Naive thymus-derived CD8-positive, alpha-beta T cell (primary cell): ENCODE results near the gene PSG7. TPM values are rescaled to one million over a fixed set of nuclear protein-coding genes. Genes with fewer than 3 reads are reported as not detected.
"Not testable (repeated sequence)": the region's sequence is repeated elsewhere in the genome, so short reads cannot be mapped to it uniquely, and the experiment has no call there.

Experiments used
- ATAC-seq, 2 donors: fragments of 150-1000 bp; cut with Tn5 transposase in 1 of 2; sonication (Bioruptor Pico), chemical (Tn5 transposase) in 1 of 2; 1 replicate in 1 of 2; 2 replicates in 1 of 2; pipeline ENCODE4 v1.10.0; 2021; ENCODE audit warnings: mild to moderate bottlenecking in 2 of 2, moderate library complexity in 2 of 2
- POLR2A ChIA-PET: fragments of 350-600 bp; sonication (Branson Sonifier 250); formaldehyde crosslinking; loops from one replicate; lab custom pipeline; 2021; ENCODE audit warnings: antibody characterized with exemption; lab: Charles Lee
- DNase-seq, 10 donors: peaks; one replicate each; pipeline versions ENCODE4 v3.0.0 to v3.0.0-alpha.2; 2020 to 2022
- H3K27ac Mint-ChIP-seq, 10 donors: one replicate each; pipeline ENCODE4 v1.8.0; 2020 to 2022; ENCODE audit warnings: mild to moderate bottlenecking in 10 of 10, mixed read lengths in 10 of 10, moderate library complexity in 4 of 10, inconsistent platforms in 1 of 10
- H3K27me3 Mint-ChIP-seq, 5 donors: one replicate each; pipeline ENCODE4 v1.8.0; 2021 to 2022; ENCODE audit warnings: mixed read lengths in 5 of 5
- H3K36me3 Mint-ChIP-seq, 3 donors: one replicate each; pipeline ENCODE4 v1.8.0; 2020 to 2022; ENCODE audit warnings: mixed read lengths in 3 of 3, mild to moderate bottlenecking in 2 of 3, inconsistent platforms in 1 of 3
- H3K4me1 Mint-ChIP-seq, 4 donors: one replicate each; pipeline ENCODE4 v1.8.0; 2021 to 2022; ENCODE audit warnings: mixed read lengths in 4 of 4
- H3K4me3 Mint-ChIP-seq, 10 donors: one replicate each; pipeline ENCODE4 v1.8.0; 2020 to 2022; ENCODE audit warnings: mild to moderate bottlenecking in 10 of 10, mixed read lengths in 10 of 10, moderate library complexity in 6 of 10, inconsistent platforms in 1 of 10
- H3K9me3 Mint-ChIP-seq, 9 donors: one replicate each; pipeline ENCODE4 v1.8.0; 2020 to 2022; ENCODE audit warnings: mixed read lengths in 9 of 9, mild to moderate bottlenecking in 3 of 9, inconsistent platforms in 1 of 9, moderate library complexity in 1 of 9
- polyA plus RNA-seq, 3 donors: library from polyadenylated mRNA; unstranded; fragments of 300-500 nt; fragmentation: Illumina TruSeq; gene quantifications; one replicate each; pipeline ENCODE4 v1.2.3, GENCODE V29; 2021
- total RNA-seq, 8 experiments: library from RNA in 2 of 8; stranded (reverse) in 2 of 8; gene quantifications; one replicate each; pipeline ENCODE4 v1.2.3 and lab custom pipeline; 2021 to 2026

The PSG7 gene
- total and polyA plus RNA-seq, 5 experiments from 2014 or later = not detected

GRCh38 chr19:42930214-42930613 is 6.8 kb downstream of the PSG7 start:
- ATAC-seq, H3K4me1 Mint-ChIP-seq, POLR2A ChIA-PET, H3K9me3 Mint-ChIP-seq, H3K36me3 Mint-ChIP-seq, H3K27ac Mint-ChIP-seq, H3K4me3 Mint-ChIP-seq: not testable (repeated sequence)
- peak in 1 of 10 donors; percentile 66 for DNase-seq
- H3K27me3 Mint-ChIP-seq = peaks cover 11 to 35% (median 16%) of the 10 kb centered on the region in 5 donors

- no peaks in the 10 kb centered on the region for H3K4me1 Mint-ChIP-seq
- no peak overlapping the region for H3K27ac Mint-ChIP-seq
- DNase-seq = no peak
- H3K4me3 Mint-ChIP-seq = no peak overlapping the region
- no peaks in the 10 kb centered on the region for H3K36me3 Mint-ChIP-seq
- POLR2A ChIA-PET = no interaction called here
- H3K27me3 Mint-ChIP-seq = peaks cover 11 to 35% (median 15%) of the 10 kb centered on the region in 5 donors
- ATAC-seq = no peak
- H3K9me3 Mint-ChIP-seq = no peaks in the 10 kb centered on the region
Observed at GRCh38 chr19:42928896-42929295, 8.1 kb downstream of the PSG7 start.

- H3K4me3 Mint-ChIP-seq = no peak overlapping the region
- H3K27me3 Mint-ChIP-seq = peaks cover 14 to 40% (median 15%) of the 10 kb centered on the region in 5 donors
- no peaks in the 10 kb centered on the region for H3K9me3 Mint-ChIP-seq
- peaks cover 0 to 3% (median 0%) of the 10 kb centered on the region in 4 donors for H3K4me1 Mint-ChIP-seq
- no peak for ATAC-seq
- no peaks in the 10 kb centered on the region for H3K36me3 Mint-ChIP-seq
- no peak overlapping the region for H3K27ac Mint-ChIP-seq
- no peak for DNase-seq
- POLR2A ChIA-PET = no interaction called here
Observed at GRCh38 chr19:42926781-42927180, 10.2 kb downstream of the PSG7 start.

- H3K4me3 Mint-ChIP-seq, H3K9me3 Mint-ChIP-seq, POLR2A ChIA-PET, H3K4me1 Mint-ChIP-seq, H3K27ac Mint-ChIP-seq, H3K36me3 Mint-ChIP-seq, DNase-seq, ATAC-seq: not testable (repeated sequence)
- H3K27me3 Mint-ChIP-seq = peaks cover 6 to 55% (median 21%) of the 10 kb centered on the region in 5 donors
Observed at GRCh38 chr19:42923106-42923505, 13.9 kb downstream of the PSG7 start.

- peaks cover 6 to 48% (median 12%) of the 10 kb centered on the region in 5 donors for H3K27me3 Mint-ChIP-seq
- DNase-seq, H3K4me3 Mint-ChIP-seq, ATAC-seq, H3K4me1 Mint-ChIP-seq, POLR2A ChIA-PET, H3K9me3 Mint-ChIP-seq, H3K27ac Mint-ChIP-seq, H3K36me3 Mint-ChIP-seq: not testable (repeated sequence)
Observed at GRCh38 chr19:42920971-42921370, 16.0 kb downstream of the PSG7 start.

GRCh38 chr19:42919757-42920079 is 17.3 kb downstream of the PSG7 start:
- POLR2A ChIA-PET = no interaction called here
- Mint-ChIP-seq H3K4me3 (no peak overlapping the region), H3K27me3 (peaks cover 3 to 48% (median 12%) of the 10 kb centered on the region in 5 donors), H3K9me3 (no peaks in the 10 kb centered on the region), H3K4me1 (peaks cover 0 to 3% (median 0%) of the 10 kb centered on the region in 4 donors), H3K27ac (no peak overlapping the region), H3K36me3 (no peaks in the 10 kb centered on the region)
- ATAC-seq = no peak
- no peak for DNase-seq

- H3K4me1 Mint-ChIP-seq, H3K4me3 Mint-ChIP-seq, DNase-seq, ATAC-seq, H3K36me3 Mint-ChIP-seq, POLR2A ChIA-PET, H3K9me3 Mint-ChIP-seq: not testable (repeated sequence)
- Mint-ChIP-seq H3K27me3 (peaks cover 3 to 48% (median 13%) of the 10 kb centered on the region in 5 donors), H3K27ac (peak overlapping the region in 1 of 10 donors; percentile 69)
Observed at GRCh38 chr19:42919070-42919756, 17.8 kb downstream of the PSG7 start.

GRCh38 chr19:42918377-42919069 is 18.5 kb downstream of the PSG7 start:
- H3K4me1 Mint-ChIP-seq, H3K9me3 Mint-ChIP-seq, ATAC-seq, H3K27ac Mint-ChIP-seq, H3K4me3 Mint-ChIP-seq, POLR2A ChIA-PET, H3K36me3 Mint-ChIP-seq, DNase-seq: not testable (repeated sequence)
- peaks cover 3 to 48% (median 13%) of the 10 kb centered on the region in 5 donors for H3K27me3 Mint-ChIP-seq

- H3K4me1 Mint-ChIP-seq, H3K27ac Mint-ChIP-seq, H3K4me3 Mint-ChIP-seq, POLR2A ChIA-PET, DNase-seq, ATAC-seq, H3K9me3 Mint-ChIP-seq, H3K36me3 Mint-ChIP-seq: not testable (repeated sequence)
- peaks cover 1 to 45% (median 13%) of the 10 kb centered on the region in 5 donors for H3K27me3 Mint-ChIP-seq
Observed at GRCh38 chr19:42917634-42918033, 19.4 kb downstream of the PSG7 start, which contains the start of gene PSG6. Gene PSG6 (minus strand): TSS chr19:42917894. CDS start chr19:42917792, 102 bp downstream.

- H3K36me3 Mint-ChIP-seq, ATAC-seq, H3K9me3 Mint-ChIP-seq, H3K4me3 Mint-ChIP-seq, POLR2A ChIA-PET, H3K4me1 Mint-ChIP-seq, H3K27ac Mint-ChIP-seq, DNase-seq: not testable (repeated sequence)
- peaks cover 0 to 38% (median 13%) of the 10 kb centered on the region in 5 donors for H3K27me3 Mint-ChIP-seq
Observed at GRCh38 chr19:42916931-42917330, 20.1 kb downstream of the PSG7 start.

GRCh38 chr19:42913516-42913915 is 23.5 kb downstream of the PSG7 start:
- POLR2A ChIA-PET, H3K27ac Mint-ChIP-seq: not testable (repeated sequence)

GRCh38 chr19:42912941-42913340 is 24.1 kb downstream of the PSG7 start:
- POLR2A ChIA-PET = not testable (repeated sequence)

More at GRCh38 chr19:42913516-42913915, 23.5 kb downstream of the PSG7 start:
- peaks cover 2 to 12% (median 5%) of the 10 kb centered on the region in 5 donors for H3K27me3 Mint-ChIP-seq
- DNase-seq, H3K9me3 Mint-ChIP-seq, H3K4me3 Mint-ChIP-seq, H3K4me1 Mint-ChIP-seq, H3K36me3 Mint-ChIP-seq, ATAC-seq: not testable (repeated sequence)

GRCh38 chr19:42911731-42912130 is 25.3 kb downstream of the PSG7 start:
- peaks cover 3 to 20% (median 6%) of the 10 kb centered on the region in 5 donors for H3K27me3 Mint-ChIP-seq
- ATAC-seq = not testable (repeated sequence)

More at GRCh38 chr19:42912941-42913340, 24.1 kb downstream of the PSG7 start:
- not testable (repeated sequence) for DNase-seq, ATAC-seq, H3K9me3 Mint-ChIP-seq, H3K4me3 Mint-ChIP-seq, H3K27ac Mint-ChIP-seq, H3K36me3 Mint-ChIP-seq, H3K4me1 Mint-ChIP-seq
- peaks cover 3 to 11% (median 4%) of the 10 kb centered on the region in 5 donors for H3K27me3 Mint-ChIP-seq

More at GRCh38 chr19:42911731-42912130, 25.3 kb downstream of the PSG7 start:
- H3K4me1 Mint-ChIP-seq, H3K36me3 Mint-ChIP-seq, POLR2A ChIA-PET, H3K27ac Mint-ChIP-seq, DNase-seq, H3K9me3 Mint-ChIP-seq, H3K4me3 Mint-ChIP-seq: not testable (repeated sequence)
